HG03095 (cell line): Measurements from ENCODE around the gene KIAA0040.
"Not testable (repeated sequence)": the region's sequence is repeated elsewhere in the genome, so short reads cannot be mapped to it uniquely, and the experiment has no call there.

ENCODE experiments used
- ATAC-seq: cut with Tn5 transposase; IDR thresholded peaks from one replicate; pipeline ENCODE4 v1.9.1; 2021; ENCODE audit warnings: moderate library complexity; ENCODE audit not compliant: unreplicated experiment

The KIAA0040 gene

DNA sequence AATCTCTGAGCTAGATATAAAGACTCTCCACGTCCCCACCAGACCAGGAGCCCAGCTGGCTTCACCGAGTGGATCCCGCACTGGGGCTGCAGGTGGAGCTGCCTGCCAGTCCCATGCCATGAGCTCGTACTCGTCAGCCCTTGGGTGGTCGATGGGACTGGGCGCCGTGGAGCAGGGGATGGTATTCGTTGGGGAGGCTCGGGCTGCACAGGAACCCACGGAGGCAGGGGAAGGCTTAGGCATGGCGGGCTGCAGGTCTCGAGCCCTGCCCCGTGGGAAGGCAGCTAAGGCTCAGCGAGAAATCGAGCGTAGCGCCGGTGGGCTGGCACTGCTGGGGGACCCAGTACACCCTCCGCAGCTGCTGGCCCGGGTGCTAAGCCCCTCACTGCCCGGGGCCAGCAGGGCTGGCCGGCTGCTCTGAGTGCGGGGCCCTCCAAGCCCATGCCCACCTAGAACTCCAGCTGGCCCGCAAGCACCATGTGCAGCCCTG, 84.2 kb downstream of the KIAA0040 start:
- not testable (repeated sequence) for ATAC-seq
